GM21390 (cell line): Measurements from ENCODE around the gene ABCG2.

ENCODE experiments used
- ATAC-seq: cut with Tn5 transposase; IDR thresholded peaks from one replicate; pipeline ENCODE4 v1.9.1; 2021; ENCODE audit not compliant: unreplicated experiment

ABCG2 gene

DNA sequence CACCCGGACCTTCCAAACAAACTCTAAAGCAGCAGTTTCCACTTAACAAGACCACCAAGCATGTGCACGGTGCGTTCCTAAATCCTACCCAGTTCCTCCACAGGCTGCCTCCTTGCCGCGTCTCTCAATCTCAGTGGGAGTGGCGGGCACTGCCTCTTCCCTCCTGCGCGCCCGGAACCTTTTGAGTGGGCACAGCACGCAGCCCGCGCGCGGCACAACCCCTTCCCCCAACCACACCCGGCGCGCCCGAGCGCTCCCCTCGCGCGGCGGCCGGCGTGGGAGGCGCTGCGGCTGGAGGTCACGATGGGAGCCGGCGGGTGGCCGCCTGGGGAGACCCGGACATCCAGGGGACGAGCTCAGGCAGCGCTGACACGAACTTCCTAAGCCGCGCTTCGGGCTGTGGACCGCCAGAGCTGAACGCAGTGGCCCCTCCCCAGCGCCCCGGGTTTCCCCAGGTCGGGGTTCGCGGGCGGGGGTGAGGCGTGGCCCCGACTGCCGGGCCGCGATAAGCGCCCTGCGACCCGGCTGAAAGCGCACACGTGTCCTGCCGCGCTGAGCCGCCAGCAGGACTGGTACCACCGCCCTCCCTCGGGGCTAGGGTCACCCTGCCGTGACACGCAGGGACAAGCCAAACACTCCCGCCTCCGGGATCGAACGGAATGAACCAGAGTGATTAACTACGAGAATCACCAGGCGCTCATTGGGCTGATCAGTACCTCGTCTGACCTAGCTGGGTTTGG, at the start of gene ABCG2:
TSS of gene ABCG2 (minus strand) at position 151 of the 740 bp plus-strand sequence. CDS start 18,644 bp downstream, outside the sequence.
- ATAC-seq: peak; percentile 65

DNA sequence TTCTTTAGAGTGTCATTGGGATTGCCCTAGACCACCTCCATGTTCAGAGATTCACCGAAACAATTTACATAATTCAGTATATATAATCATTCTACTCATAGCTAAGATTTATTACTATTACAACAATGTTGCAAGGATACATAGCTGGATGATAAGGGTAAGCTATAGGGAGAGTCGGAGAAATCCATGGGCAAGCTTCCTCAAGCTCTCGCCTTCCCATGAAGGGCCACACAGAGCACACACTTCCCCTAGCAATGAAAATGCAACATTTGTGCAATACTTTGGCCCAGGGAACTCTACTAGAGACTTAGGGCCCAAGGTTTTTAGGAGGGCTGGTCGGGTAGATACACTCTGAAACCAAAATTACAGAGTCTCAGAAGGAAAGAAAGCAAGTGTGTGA, 49.7 kb upstream of the ABCG2 start:
- ATAC-seq: no peak

DNA sequence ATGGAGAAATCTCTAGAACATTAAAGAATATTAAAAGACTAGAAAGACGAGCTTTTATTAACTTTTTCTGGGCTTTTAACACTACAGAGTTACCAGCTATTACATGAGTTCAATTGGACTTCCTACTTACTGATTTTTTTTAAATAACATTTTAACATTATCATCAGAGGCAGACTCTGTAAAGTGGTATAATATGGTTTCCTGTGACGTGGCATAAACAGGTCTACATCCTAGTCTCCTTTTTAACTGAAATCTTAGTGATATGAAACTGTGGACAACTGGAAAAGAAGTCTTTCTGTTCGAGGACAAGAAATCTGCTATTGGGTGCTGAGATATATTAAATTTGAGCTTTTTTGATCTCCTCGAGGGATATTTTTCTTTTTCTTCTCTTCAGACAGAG, 48.7 kb upstream of the ABCG2 start:
- no peak for ATAC-seq

DNA sequence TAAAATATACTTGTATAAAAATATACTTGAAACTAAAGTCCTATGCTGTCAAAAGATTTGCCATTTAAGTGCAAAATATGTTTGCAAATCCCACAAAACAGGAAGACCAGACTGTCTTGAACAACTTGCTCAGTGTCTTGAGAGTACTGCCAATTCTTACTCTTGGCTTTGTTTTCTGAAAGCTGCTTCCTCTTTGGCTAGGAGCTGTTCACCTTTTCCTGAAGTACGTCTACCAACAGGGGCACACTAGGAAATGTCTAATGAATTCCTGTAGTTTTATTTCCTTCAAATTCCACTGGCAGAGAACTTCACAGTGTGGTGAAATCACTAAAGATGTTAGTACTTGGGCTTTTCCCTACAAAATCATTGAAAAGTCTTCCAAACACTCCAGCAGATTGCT, 46.4 kb upstream of the ABCG2 start:
- no peak for ATAC-seq

DNA sequence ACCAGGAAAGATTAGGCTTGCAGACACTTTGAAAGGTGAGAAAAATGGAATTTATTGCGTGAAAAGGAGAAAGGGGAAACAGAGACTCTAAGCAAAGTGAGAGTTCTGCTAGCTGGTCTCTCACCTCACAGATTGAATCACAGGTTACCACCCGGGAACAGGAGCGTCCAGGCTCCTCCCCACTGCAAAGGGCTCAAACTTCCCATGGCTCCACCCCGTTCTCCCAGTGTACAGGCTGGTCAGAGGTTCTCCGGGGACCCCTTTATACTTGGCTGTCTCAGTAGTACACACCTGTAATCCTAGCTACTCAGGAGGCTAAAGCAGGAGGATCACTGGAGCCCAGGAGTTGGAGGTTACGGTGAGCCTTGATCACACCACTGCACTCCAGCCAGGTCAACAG, 44.0 kb upstream of the ABCG2 start:
- ATAC-seq: no peak

DNA sequence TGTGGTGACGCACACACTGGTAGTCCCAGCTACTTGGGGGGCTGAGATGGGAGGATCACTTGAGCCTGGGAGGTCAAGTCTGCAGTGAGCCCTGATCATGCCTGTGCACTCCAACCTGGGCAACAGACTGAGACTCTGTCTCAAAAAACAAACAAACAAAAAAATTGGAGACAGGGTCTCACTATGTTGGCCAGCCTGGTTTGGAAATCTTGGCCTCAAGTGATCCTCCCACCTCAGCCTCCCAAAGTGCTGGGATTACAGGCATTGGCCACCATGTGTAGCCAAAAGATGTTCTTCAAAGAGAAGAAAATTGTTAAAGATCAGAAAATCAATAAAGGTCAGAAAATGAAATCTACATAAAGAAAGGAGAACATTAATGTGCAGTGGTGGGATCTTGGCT, 41.7 kb upstream of the ABCG2 start:
- no peak for ATAC-seq

DNA sequence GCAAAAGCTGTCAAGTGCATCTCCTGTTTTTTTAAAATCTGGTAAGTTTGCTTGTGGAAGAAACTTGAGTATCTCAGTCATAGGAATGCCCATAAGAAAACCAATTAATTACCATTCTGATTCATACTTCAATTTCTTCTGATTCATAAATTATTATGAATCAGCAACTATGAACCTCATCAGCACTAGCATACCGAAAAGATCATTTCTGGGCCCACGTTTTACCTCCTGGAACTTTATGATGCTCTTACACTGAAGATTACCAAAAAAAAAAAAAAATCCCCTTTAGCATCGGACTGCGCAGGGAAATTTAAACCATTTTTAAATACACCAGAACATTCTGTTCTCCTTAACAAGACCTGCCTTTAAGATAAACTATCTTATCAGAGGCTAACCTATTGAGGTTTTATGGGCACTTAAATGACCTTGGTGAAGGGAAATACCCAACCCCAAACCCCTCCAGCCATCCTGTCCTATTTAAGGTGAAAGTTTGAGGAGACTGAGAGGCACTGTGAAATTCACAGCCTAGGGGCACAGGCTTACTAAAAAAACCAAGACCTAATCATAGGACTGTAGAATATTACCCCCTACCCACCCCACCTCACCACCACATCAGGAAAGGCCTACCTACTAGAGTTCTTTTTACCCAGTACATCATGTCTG, 38.2 kb upstream of the ABCG2 start:
- no peak for ATAC-seq

DNA sequence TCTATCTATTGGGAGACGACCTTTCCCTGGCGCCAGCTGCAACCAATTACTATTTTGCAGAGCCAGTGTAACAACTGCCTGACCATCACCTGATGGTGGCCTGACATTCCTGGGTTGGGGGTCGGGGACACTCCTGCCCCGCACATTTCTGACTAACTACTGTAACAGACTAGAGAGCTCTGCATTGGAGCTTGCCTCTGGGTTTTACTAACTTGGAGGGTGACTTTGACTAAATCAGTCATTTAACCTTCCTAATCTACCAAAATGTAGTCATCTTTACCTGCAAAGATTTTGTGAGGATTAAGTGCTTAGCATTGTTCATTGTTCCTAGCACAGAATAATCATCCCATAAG, 37.5 kb upstream of the ABCG2 start:
- no peak for ATAC-seq

DNA sequence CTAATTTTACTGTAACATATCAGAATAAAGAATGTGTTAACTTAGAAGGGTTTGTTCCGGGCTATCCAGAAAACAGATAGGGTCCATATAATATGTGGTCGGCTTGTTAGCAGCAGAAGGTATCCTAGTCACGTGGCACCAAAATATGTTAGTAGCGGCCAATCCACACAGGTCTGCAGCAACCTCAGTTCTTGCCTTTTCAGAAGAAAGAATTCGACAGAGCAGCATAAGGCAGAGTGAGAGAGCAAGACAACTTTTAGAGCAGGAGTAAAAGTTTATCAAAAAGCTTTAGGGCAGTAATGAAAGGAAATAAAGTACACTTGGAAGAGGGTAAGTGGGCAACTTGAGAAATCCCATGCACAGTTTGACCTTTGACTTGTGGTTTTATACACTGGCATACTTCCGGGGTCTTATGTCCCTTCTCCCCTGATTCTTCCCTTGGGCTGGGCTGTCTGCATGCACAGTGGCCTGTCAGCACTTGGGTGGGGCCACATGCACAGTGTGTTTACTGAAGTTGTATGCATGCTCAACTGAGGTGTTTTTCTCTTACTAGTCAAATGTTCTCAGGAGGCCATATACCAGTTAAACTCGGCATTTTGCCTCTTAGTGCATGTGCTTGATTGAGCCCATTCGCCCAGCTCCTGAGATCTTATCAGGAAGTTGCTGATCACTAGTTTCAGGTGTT, 37.0 kb upstream of the ABCG2 start:
- ATAC-seq: no peak

DNA sequence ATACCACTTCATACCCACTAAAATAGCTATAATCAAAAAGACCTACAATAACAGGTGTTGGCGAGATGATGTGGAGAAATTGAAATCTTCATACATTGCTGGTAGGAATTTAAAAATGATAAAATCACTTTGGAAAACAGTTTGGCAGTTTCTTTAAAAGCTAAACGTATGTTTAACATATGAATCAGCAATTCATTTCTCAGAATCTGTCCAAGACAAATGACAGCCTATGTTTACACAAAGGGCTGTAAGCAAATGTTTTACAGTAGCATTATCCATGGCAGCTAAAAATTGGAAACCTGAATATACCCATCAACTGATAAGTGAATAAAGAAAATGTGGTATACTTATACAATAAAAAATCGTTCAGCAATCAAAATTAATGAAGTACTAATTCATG, 33.0 kb upstream of the ABCG2 start:
- no peak for ATAC-seq

DNA sequence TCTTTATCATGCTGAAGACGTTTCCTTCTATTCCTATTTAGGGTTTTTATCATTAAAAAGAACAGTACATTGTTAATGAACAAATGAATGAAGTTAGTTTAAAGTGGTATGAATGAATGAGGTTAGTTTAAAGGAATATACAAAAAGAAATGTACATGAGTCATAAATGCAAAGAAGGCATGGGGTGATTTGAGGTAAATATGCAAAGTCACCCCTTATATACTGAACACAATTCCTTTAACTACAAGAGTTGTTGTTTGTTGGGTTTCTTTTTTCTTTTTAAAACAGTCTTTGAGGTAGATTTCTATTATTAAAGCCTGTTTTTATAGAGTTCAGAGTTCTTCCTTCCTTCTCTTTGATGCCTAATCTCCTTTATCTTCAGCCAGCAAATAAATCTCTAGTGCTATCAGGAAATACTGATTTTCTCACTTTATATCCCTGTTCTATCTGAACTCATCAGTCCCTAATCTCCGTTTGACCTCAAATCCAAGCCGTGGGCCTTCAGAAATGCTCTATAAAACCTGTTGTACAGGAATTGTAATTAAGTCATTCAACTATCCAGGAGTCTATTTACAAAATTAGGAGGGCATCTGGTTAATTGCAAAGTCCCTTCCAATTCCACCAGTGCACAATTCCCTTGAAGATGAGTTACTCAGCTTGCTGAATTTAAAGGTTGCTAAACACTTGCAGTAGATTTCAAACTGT, 31.6 kb upstream of the ABCG2 start:
- ATAC-seq: no peak

DNA sequence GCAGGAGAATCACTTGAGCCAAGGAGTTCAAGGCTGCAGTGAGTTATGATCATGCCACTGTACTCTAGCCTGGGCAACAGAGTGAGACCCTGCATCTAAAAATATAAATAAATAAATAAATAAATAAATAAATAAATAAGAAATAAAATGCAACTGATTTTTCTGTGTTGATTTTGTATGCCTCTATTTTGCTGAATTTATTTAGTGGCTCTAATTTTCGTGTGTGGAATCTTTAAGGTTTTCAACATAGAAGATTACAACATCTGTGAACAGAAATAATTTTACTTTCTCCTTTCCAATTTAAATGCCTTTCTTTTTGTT, 30.9 kb upstream of the ABCG2 start:
- ATAC-seq: no peak

DNA sequence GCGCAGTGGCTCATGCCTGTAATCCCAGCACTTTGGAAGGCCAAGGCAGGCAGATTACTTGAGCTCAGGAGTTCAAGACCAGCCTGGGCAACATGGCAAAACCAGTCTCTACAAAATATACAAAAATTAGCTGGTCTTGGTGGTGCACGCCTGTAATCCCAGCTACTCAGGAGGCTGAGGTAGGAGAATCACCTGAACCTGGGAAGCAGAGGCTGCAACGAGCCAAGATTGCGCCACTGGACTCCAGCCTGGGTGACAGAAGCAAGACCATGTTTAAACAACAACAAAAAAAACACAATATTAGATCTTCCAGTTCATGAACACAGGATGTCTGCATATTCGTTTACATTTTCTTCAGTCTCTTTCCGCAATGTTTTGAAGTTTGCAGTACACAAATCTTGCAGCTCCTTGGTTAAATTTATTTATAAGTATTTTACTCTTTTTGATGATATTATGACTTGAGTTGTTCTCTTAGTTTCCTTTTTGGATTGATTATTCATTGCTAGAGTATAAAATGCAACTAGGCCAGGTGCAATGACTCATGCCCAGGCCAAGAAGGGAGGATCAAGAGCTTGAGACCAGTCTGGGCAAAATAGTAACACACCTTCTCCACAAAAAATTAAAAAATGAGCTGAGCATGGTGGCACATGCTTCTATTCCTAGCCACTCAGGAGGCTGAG, 30.4 kb upstream of the ABCG2 start:
- no peak for ATAC-seq

DNA sequence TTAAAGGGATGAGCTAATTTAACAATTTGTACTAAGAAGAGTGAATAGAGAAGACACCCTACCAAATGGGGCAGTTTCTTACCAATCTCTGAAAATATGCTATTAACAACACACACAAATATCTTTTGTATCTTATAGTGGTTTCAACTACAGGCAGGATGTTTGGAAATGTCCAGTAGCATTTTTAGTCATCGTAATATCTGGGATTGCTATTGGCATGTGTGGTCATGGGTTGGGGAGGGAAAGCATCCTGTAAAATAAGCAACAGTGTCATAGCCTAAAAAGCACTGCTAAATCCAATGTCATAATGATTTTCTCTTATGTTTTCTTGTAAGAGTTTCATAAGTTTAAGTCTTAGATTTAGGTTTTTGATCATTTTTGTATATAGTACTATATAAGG, 29.3 kb upstream of the ABCG2 start:
- ATAC-seq: no peak

DNA sequence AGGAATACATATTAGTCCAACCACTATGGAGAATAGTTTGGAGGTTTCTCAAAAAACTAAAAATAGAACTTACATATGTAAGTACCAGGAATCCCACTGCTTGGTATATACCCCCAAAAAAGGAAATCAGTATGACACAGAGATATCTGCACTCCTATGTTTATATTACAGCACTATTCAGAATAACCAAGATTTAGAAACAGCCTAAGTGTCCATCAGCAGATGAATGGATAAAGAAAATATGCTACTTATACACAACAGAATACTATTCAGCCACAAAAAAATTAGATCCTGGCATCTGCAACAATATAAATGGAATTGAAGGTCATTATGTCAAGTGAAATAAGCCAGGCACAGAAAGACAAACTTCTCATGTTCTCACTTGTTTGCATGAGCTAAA, 27.5 kb upstream of the ABCG2 start:
- ATAC-seq: no peak

DNA sequence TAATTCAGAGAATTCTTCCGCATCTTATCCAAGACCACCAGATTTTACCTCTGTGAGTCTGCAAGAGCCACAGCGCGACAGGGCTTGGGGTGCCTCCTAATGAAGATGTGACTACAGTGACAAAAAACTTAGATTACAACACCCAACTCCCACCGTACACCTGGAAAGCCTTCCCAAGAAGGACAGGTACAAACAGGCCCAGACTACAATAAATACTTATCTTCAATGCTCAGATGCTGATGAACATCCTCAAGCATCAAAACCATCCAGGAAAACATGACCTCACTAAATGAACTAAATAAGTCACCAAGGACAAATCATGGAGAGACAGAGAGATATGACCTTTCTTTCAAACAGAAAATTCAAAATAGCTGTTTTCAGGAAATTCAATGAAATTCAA, 20.8 kb upstream of the ABCG2 start:
- no peak for ATAC-seq

DNA sequence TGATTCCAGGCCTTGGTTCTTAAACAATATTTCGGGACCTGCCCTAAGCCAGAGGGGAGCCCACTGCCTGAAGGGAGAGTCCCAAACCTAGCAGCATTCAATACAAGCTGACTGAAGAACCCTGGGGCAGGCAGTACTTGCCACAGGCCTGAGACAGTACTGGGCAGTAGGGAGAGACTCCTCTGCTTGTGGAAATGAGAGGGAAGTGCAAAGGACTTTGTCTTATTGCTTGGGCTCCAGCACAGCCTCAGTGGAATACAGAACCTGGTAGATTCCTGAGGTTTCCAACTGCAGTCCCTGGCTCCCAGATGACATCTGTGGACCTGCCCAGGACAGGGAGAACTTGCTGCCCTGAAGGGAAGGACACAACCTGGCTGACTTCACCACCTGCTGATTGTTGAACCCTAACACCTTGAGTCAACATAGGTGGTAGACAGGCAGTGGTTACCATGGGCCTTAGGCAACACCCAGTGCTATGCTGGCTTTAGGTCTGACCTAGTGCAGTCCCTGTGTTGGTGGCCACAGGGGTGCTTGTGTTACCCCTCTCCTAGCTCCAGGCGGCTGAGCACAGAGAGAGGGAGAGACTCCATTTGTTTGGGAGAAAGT, 20.3 kb upstream of the ABCG2 start:
- no peak for ATAC-seq

DNA sequence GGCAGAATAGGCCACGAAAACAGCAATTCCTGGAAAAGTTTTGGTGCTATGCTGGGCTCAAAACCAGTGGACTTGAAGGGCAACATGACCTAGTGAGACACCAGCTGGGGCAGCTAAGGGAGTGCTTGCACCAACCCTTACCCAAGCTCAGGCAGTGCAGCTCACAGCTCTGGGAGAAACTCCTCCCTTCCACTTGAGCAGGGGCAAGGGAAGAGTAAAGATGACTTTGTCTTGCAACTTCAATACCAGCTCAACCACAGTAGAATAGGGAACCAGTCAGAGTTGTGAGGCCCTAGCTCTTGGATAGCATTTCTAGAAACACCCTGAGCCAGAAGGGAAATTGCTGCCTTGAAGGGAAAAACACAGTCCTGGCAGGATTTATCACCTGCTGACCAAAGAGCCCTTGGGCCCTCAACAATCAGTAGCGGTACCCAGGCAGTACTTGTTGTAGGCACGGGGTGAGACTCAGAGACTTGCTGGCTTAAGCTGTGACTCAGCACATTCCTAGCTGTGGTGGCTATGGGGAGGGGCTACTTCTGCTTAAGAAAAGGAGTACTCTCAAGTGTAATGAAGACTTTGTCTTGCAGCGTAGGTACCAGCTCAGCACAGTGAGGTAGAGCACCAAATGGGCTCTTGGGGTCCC, 19.7 kb upstream of the ABCG2 start:
- ATAC-seq: no peak

DNA sequence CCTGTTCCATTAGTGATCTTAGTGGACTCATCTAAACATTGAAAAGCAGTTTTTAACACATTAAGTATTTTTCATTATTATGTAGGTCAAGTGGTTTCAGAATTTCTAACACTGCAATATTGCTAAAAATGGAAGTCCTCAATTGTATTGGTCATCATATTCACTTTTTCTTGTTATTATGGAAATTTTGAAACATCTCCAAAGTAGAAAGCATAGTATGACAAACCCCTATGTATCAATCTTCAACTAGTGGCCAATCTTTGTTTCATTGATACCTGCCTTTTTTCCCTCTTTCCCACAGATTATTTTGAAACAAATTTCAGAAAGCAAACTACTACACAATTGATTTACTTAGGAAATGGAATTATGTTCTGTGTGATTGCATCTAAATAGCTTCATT, 14.5 kb upstream of the ABCG2 start:
- ATAC-seq: no peak

DNA sequence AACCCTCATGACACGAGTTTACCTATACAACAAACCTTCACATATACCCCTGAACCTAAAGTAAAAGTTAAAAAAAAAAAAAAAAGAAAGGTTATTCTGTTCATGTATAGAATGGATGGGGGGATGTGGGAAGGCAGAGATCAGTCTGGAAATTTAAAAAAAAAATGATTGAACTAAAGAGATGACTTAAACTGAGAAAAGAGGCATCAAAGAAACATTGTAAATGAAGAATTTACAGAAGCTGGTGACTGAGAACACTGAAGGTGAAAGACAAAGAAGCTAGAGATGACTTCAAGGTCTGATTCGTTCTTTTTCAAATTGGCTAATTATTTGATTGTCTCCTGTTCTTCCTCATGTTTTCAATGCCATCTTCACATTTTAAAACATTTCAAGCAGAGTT, 12.8 kb upstream of the ABCG2 start:
- ATAC-seq: no peak
